Trophoblast cell (in vitro differentiated cells and primary cell): ENCODE measurements around the gene IDS.
"Not testable (repeated sequence)": the region's sequence is repeated elsewhere in the genome, so short reads cannot be mapped to it uniquely, and the experiment has no call there.

Experiments
- DNase-seq, 2 donors: peaks; one replicate each; pipeline ENCODE4 v3.0.0-alpha.2; 2016
- H2AFZ ChIP-seq: 2 replicates; pipeline ENCODE4 v1.6.1; 2013; ENCODE audit warnings: low read length, moderate library complexity, mild to moderate bottlenecking; ENCODE audit not compliant: insufficient read depth, poor library complexity
- H2AK5ac ChIP-seq: 2 replicates; pipeline ENCODE4 v1.6.1; 2013; ENCODE audit warnings: mild to moderate bottlenecking, low read length
- H2BK120ac ChIP-seq: 2 replicates; pipeline ENCODE4 v1.6.1; 2013; ENCODE audit warnings: low read length, mild to moderate bottlenecking, moderate library complexity; ENCODE audit not compliant: insufficient read depth, poor library complexity
- H2BK12ac ChIP-seq: 2 replicates; pipeline ENCODE4 v1.6.1; 2013; ENCODE audit warnings: mild to moderate bottlenecking, low read length, moderate library complexity
- H2BK5ac ChIP-seq: 2 replicates; pipeline ENCODE4 v1.6.1; 2013; ENCODE audit warnings: low read length, low read depth, moderate library complexity, mild to moderate bottlenecking; ENCODE audit not compliant: poor library complexity
- H3K14ac ChIP-seq: 2 replicates; pipeline ENCODE4 v1.6.1; 2013; ENCODE audit warnings: mild to moderate bottlenecking, low read length
- H3K18ac ChIP-seq: 2 replicates; pipeline ENCODE4 v1.6.1; 2013; ENCODE audit warnings: mild to moderate bottlenecking, low read length
- H3K23ac ChIP-seq: 2 replicates; pipeline ENCODE4 v1.6.1; 2013; ENCODE audit warnings: low read length
- H3K27ac ChIP-seq: 2 replicates; pipeline ENCODE4 v1.5.1; 2013; ENCODE audit warnings: low read depth, mild to moderate bottlenecking, inconsistent platforms, low read length, moderate library complexity
- H3K27me3 ChIP-seq: 2 replicates; pipeline ENCODE4 v1.6.1; 2013; ENCODE audit warnings: inconsistent platforms, mild to moderate bottlenecking, low read length, moderate library complexity; ENCODE audit not compliant: insufficient read depth
- H3K36me3 ChIP-seq, 2 experiments: 1 replicate in 1 of 2; 2 replicates in 1 of 2; pipeline ENCODE4 v1.6.1; 2013; ENCODE audit warnings: low read length in 2 of 2, mild to moderate bottlenecking in 2 of 2, moderate library complexity in 1 of 2; ENCODE audit not compliant: insufficient read depth in 2 of 2, control insufficient read depth in 1 of 2
- H3K4ac ChIP-seq: 2 replicates; pipeline ENCODE4 v1.6.1; 2013; ENCODE audit warnings: low read depth, mild to moderate bottlenecking, low read length, moderate library complexity
- H3K4me1 ChIP-seq, 2 experiments: 1 replicate in 1 of 2; 2 replicates in 1 of 2; pipeline ENCODE4 v1.6.1; 2013; ENCODE audit warnings: low read length in 2 of 2, mild to moderate bottlenecking in 2 of 2, moderate library complexity in 1 of 2; ENCODE audit not compliant: insufficient read depth in 2 of 2, control insufficient read depth in 1 of 2
- H3K4me2 ChIP-seq: 2 replicates; pipeline ENCODE4 v1.6.1; 2013; ENCODE audit warnings: inconsistent platforms, mild to moderate bottlenecking, low read length, moderate library complexity
- H3K4me3 ChIP-seq: 2 replicates; pipeline ENCODE4 v1.5.1; 2013; ENCODE audit warnings: mild to moderate bottlenecking, low read depth, low read length, inconsistent platforms
- H3K79me1 ChIP-seq: one replicate; pipeline ENCODE4 v1.6.1; 2013; ENCODE audit warnings: low read length
- H3K79me2 ChIP-seq: 2 replicates; pipeline ENCODE4 v1.6.1; 2013; ENCODE audit warnings: low read length, mild to moderate bottlenecking; ENCODE audit not compliant: control insufficient read depth, insufficient read depth, poor library complexity
- H3K9ac ChIP-seq: 2 replicates; pipeline ENCODE4 v1.6.1; 2013; ENCODE audit warnings: mild to moderate bottlenecking, low read length
- H3K9me3 ChIP-seq: 2 replicates; pipeline ENCODE4 v1.6.1; 2013; ENCODE audit warnings: low read depth, mild to moderate bottlenecking, control low read depth, inconsistent platforms, low read length; ENCODE audit not compliant: insufficient read depth
- H4K12ac ChIP-seq: 2 replicates; pipeline ENCODE4 v1.6.1; 2013; ENCODE audit warnings: low read depth, mild to moderate bottlenecking, low read length, moderate library complexity
- H4K8ac ChIP-seq: 2 replicates; pipeline ENCODE4 v1.6.1; 2013; ENCODE audit warnings: low read depth, mild to moderate bottlenecking, low read length, moderate library complexity
- H4K91ac ChIP-seq: one replicate; pipeline ENCODE4 v1.6.1; 2013; ENCODE audit warnings: low read depth, mild to moderate bottlenecking, low read length, moderate library complexity
- WGBS: extraction: QIAGEN DNeasy Blood & Tissue Kit; methylation state at CpG from one replicate; pipeline ENCODE4 v1.1.7; 2013; ENCODE audit warnings: missing lambda C conversion rate; ENCODE audit not compliant: insufficient read length, insufficient coverage; ENCODE audit errors: extremely low coverage; 5-methylcytosine and 5-hydroxymethylcytosine counted together

IDS gene

DNA sequence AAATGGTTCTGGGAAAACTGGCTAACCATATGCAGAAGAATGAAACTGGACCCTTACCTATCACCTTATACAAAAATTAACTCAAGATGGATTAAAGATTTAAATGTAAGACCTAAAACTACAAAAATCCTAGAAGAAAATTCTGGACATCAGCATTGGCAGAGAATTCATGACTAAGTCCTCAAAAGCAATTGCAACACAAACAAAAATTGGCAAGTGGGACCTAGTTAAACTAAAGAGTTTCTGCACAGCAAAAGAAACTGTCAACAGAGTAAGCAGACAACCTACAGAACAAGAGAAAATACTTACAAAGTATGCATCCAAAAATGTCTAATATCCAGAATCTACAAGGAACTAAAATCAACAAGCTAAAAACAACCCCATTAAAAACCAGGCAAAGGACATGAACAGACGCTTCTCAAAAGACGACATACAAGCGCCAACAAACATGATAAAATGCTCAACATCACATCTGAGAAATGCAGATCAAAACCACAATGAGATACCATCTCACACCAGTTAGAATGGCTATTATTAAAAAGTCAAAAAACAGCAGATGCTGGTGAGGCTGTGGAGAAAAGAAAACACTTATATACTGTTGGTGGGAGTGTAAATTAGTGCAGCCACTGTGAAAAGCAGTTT lies 15.7 kb upstream of the IDS start:
- not testable (repeated sequence) for H3K18ac ChIP-seq, H2AFZ ChIP-seq, H3K79me2 ChIP-seq, H2BK5ac ChIP-seq, H3K9ac ChIP-seq, H3K4me2 ChIP-seq, H3K14ac ChIP-seq, H4K8ac ChIP-seq, H2AK5ac ChIP-seq, H3K4me3 ChIP-seq, H3K79me1 ChIP-seq, H3K4me1 ChIP-seq, H3K4ac ChIP-seq, H2BK12ac ChIP-seq, H3K27ac ChIP-seq, H4K91ac ChIP-seq, H4K12ac ChIP-seq, H3K36me3 ChIP-seq, H3K27me3 ChIP-seq, H3K9me3 ChIP-seq, H3K23ac ChIP-seq, H2BK120ac ChIP-seq, DNase-seq
- no CpG with 5 or more reads among the region's 3 CpGs for WGBS

DNA sequence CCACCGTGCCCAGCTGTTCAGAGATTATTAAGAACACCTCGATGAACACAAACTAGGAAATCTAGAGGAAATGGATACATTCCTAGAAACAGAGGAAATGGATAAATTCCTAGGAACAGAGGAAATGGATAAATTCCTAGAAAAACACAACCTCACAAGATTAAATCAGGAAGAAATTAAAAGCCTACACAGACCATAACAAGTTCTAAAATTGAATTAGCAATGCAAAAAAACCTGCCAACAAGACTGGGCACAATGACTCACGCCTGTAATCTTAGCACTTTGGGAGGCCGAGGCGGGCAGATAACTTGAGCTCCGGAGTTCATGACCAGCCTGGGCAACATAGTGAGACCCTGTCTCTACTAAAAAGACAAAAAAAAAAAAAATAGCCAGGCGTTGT lies 13.1 kb upstream of the IDS start:
- Histone ChIP-seq H3K27me3 (no peaks in the 10 kb centered on the region), H3K9ac (no peak overlapping the region), H3K4me3 (no peak overlapping the region), H3K4me2 (no peak overlapping the region), H3K4ac (no peak overlapping the region), H3K4me1 (no peaks in the 10 kb centered on the region), H2BK5ac (no peak overlapping the region), H2AK5ac (no peak overlapping the region), H3K79me2 (no peaks in the 10 kb centered on the region), H3K27ac (no peak overlapping the region), H4K8ac (no peak overlapping the region), H3K23ac (no peak overlapping the region), H4K91ac (no peak overlapping the region), H3K36me3 (no peaks in the 10 kb centered on the region), H3K9me3 (no peaks in the 10 kb centered on the region), H4K12ac (no peak overlapping the region), H3K14ac (no peak overlapping the region), H2AFZ (no peak overlapping the region), H3K79me1 (no peaks in the 10 kb centered on the region), H2BK120ac (no peak overlapping the region), H2BK12ac (no peak overlapping the region), H3K18ac (no peak overlapping the region)
- no peak for DNase-seq
- WGBS: no CpG with 5 or more reads among the region's 7 CpGs

DNA sequence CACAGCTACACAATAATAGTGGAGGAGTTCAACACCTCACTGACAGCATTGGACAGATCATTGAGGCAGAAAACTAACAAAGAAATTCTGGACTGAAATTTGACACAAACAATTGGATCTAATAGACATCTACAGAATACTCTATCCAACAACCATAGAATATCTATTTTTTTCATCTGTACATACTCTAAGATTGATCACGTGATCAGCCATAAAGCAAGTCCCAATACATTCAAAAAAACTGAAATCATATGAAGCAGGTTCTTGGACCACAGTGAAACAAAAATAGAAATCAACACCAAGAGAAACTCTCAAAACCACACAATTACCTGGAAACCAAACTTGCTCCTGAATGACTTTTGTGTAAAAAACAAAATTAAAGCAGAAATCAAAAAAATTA lies 12.2 kb upstream of the IDS start:
- H3K79me1 ChIP-seq: no peaks in the 10 kb centered on the region
- no peak overlapping the region for H3K27ac ChIP-seq
- H3K36me3 ChIP-seq: no peaks in the 10 kb centered on the region
- H2BK120ac ChIP-seq: no peak overlapping the region
- H3K9me3 ChIP-seq: no peaks in the 10 kb centered on the region
- no CpG with 5 or more reads among the region's 1 CpG for WGBS
- DNase-seq: no peak
- no peak overlapping the region for H4K12ac ChIP-seq
- no peak overlapping the region for H3K9ac ChIP-seq
- H3K18ac ChIP-seq: no peak overlapping the region
- no peaks in the 10 kb centered on the region for H3K27me3 ChIP-seq
- no peak overlapping the region for H3K23ac ChIP-seq
- H4K91ac ChIP-seq: no peak overlapping the region
- H3K4me2 ChIP-seq: no peak overlapping the region
- no peaks in the 10 kb centered on the region for H3K79me2 ChIP-seq
- H2AFZ ChIP-seq: no peak overlapping the region
- H4K8ac ChIP-seq: no peak overlapping the region
- no peak overlapping the region for H2AK5ac ChIP-seq
- H3K14ac ChIP-seq: no peak overlapping the region
- peaks cover 0 to 3% of the 10 kb centered on the region in 2 experiments for H3K4me1 ChIP-seq
- H3K4ac ChIP-seq: no peak overlapping the region
- no peak overlapping the region for H3K4me3 ChIP-seq
- H2BK5ac ChIP-seq: no peak overlapping the region
- no peak overlapping the region for H2BK12ac ChIP-seq

DNA sequence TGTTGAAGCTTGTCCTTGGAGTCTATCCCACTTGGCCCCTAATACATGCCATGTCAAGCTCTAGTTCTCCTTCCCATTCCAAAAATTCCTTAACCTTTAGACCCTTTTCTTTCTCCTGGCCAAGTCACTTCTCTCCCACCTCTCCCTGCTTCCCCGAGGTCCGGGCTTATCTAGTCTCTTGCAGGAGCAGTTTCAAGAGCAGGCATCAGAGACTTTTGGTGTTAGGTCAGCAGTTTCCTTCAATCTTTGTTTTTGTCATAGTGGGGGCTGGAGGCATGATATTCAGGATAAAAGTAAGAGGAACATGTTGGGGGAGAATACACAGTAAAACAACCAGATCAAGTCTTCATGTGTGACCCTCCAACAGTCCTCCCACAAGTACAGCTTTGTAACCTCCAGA lies 11.5 kb upstream of the IDS start:
- WGBS: no CpG with 5 or more reads among the region's 2 CpGs
- no peak overlapping the region for H3K23ac ChIP-seq
- H3K27ac ChIP-seq: no peak overlapping the region

More for the DNA sequence above, 11.5 kb upstream of the IDS start:
- Histone ChIP-seq H2BK120ac (no peak overlapping the region), H2AFZ (no peak overlapping the region), H3K27me3 (no peaks in the 10 kb centered on the region), H3K14ac (no peak overlapping the region), H2BK5ac (no peak overlapping the region), H4K8ac (no peak overlapping the region), H3K79me1 (no peaks in the 10 kb centered on the region), H3K9me3 (no peaks in the 10 kb centered on the region), H4K12ac (no peak overlapping the region), H3K18ac (no peak overlapping the region), H3K36me3 (no peaks in the 10 kb centered on the region), H2BK12ac (no peak overlapping the region), H3K4me2 (no peak overlapping the region), H2AK5ac (no peak overlapping the region), H3K4me3 (no peak overlapping the region), H3K9ac (no peak overlapping the region), H3K4me1 (peaks cover 5 to 9% of the 10 kb centered on the region in 2 experiments), H4K91ac (no peak overlapping the region), H3K79me2 (no peaks in the 10 kb centered on the region), H3K4ac (no peak overlapping the region)
- DNase-seq: no peak
